H1 (cell line): ENCODE measurements around the gene ASS1. TPM values are rescaled to one million over a fixed set of nuclear protein-coding genes. Genes with fewer than 3 reads are reported as not detected.

Experiments used
- BCL11A ChIP-seq, 2 experiments: IDR thresholded peaks; one replicate each; pipeline ENCODE4 v1.6.1; 2011; ENCODE audit warnings: low read depth in 2 of 2, low read length in 2 of 2, mild to moderate bottlenecking in 2 of 2
- CBX8 ChIP-seq: fragments of 300-800, 300-1000 bp; sonication (generic); IDR thresholded peaks from 2 replicates; pipeline ENCODE4 v1.7.1; 2016; ENCODE audit warnings: low read depth, low read length, borderline replicate concordance
- EZH2 ChIP-seq: fragments of 200-600 bp; sonication (generic); IDR thresholded peaks from 2 replicates; pipeline ENCODE4 v1.7.1; 2012; ENCODE audit warnings: low read depth, mild to moderate bottlenecking, moderate library complexity, low read length, inconsistent platforms; ENCODE audit not compliant: severe bottlenecking
- GTF2F1 ChIP-seq: IDR thresholded peaks from 2 replicates; pipeline ENCODE4 v1.6.1; 2012; ENCODE audit warnings: low read depth, low read length, improper control_type of control experiment, borderline replicate concordance
- JUND ChIP-seq: IDR thresholded peaks from 2 replicates; pipeline ENCODE4 v1.6.1; 2011; ENCODE audit warnings: mild to moderate bottlenecking, improper control_type of control experiment, low read length
- RNF2 ChIP-seq: fragments of 200-900, 300-1000 bp; sonication (generic); IDR thresholded peaks from 2 replicates; pipeline ENCODE4 v1.7.1; 2016; ENCODE audit warnings: borderline replicate concordance, low read depth, mild to moderate bottlenecking, antibody characterized with exemption, low read length; ENCODE audit not compliant: poor library complexity, severe bottlenecking; ENCODE audit errors: missing control alignments
- SAP30 ChIP-seq: fragments of 300-600 bp; sonication (generic); IDR thresholded peaks from 2 replicates; pipeline ENCODE4 v1.7.1; 2012; ENCODE audit warnings: low read length, moderate library complexity, mild to moderate bottlenecking, inconsistent platforms; ENCODE audit not compliant: insufficient read depth, insufficient replicate concordance
- SUZ12 ChIP-seq: fragments of 200-600 bp; sonication (generic); IDR thresholded peaks from 2 replicates; pipeline ENCODE4 v1.6.1; 2012; ENCODE audit warnings: mild to moderate bottlenecking, inconsistent platforms, low read length, moderate library complexity, mixed read lengths
- TCF12 ChIP-seq: IDR thresholded peaks from 2 replicates; pipeline ENCODE4 v1.6.1; 2011; ENCODE audit warnings: low read depth, mild to moderate bottlenecking, low read length
- YY1 ChIP-seq: IDR thresholded peaks from 2 replicates; pipeline ENCODE4 v1.6.1; 2011; ENCODE audit warnings: low read depth, mild to moderate bottlenecking, low read length
- ZNF274 ChIP-seq: IDR thresholded peaks from 2 replicates; pipeline ENCODE4 v1.7.0; 2012; ENCODE audit warnings: low read length, borderline replicate concordance; ENCODE audit errors: extremely low read depth
- polyA plus RNA-seq, 7 experiments: library from polyadenylated mRNA; depleted of rRNA in 3 of 7; stranded (reverse) in 5 of 7; unstranded in 2 of 7; fragments of >200 nt in 5 of 7; fragments of 200-250 nt in 2 of 7; gene quantifications; 1 replicate in 5 of 7; 2 replicates in 1 of 7; 4 replicates in 1 of 7; pipeline versions ENCODE4 v1.2.1 to v1.2.3, GENCODE V29; 2011 to 2013; ENCODE audit warnings: missing spikeins in 2 of 7, mixed read lengths in 2 of 7
- total RNA-seq: library from RNA; stranded (reverse); fragmentation: NEBNext Ultra II Directional; extraction: Animal tissue kit (Norgen Biotek cat#: 25700); gene quantifications from 2 replicates; pipeline ENCODE4 v1.2.1, GENCODE V29; 2021
- TF ChIP-seq, protein P1 (sequence below): fragments of 300-600 bp; sonication (generic); IDR thresholded peaks from 2 replicates; pipeline ENCODE4 v1.7.1; 2012; ENCODE audit warnings: low read length, moderate library complexity, mild to moderate bottlenecking, inconsistent platforms; ENCODE audit not compliant: insufficient replicate concordance

ASS1 gene
- total and polyA plus RNA-seq, 2 of the 8 experiments (the other 6 are each of a cell fraction or from before 2014, with no cell fraction given) = 108 to 296 TPM

DNA sequence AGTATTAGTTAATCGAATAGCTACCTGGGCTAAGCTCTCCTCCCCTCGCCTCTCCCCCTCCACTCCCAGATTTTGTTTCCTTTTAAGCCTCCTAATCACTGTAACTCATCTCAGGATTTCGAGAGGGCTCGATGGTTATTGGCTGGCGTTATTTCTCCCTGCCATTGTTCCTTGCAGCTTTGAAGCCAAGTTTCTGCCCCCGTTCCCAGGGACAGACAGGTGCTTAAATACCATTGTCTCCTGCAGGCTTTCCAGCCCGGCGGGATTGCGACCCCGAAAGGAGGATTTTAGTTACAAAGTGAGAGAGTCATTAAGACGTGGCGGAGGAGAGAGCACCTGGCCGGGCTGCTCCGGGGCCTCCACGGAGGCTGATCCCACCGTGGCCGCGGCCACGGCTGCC is 46.2 kb downstream of the ASS1 start (continued):
- no peak for TF ChIP-seq SAP30
- no peak for TF ChIP-seq BCL11A (IDR thresholded peaks at IDR 0.05; ENCODE audit: low read depth in 2 of 2, low read length in 2 of 2)
- TF ChIP-seq JUND = no peak
- no peak for TF ChIP-seq YY1
- TF ChIP-seq RNF2 = no peak
- TF ChIP-seq ZNF274 = no peak
- TF ChIP-seq TCF12 = no peak
- no peak for TF ChIP-seq EZH2
- TF ChIP-seq, protein P1, sequence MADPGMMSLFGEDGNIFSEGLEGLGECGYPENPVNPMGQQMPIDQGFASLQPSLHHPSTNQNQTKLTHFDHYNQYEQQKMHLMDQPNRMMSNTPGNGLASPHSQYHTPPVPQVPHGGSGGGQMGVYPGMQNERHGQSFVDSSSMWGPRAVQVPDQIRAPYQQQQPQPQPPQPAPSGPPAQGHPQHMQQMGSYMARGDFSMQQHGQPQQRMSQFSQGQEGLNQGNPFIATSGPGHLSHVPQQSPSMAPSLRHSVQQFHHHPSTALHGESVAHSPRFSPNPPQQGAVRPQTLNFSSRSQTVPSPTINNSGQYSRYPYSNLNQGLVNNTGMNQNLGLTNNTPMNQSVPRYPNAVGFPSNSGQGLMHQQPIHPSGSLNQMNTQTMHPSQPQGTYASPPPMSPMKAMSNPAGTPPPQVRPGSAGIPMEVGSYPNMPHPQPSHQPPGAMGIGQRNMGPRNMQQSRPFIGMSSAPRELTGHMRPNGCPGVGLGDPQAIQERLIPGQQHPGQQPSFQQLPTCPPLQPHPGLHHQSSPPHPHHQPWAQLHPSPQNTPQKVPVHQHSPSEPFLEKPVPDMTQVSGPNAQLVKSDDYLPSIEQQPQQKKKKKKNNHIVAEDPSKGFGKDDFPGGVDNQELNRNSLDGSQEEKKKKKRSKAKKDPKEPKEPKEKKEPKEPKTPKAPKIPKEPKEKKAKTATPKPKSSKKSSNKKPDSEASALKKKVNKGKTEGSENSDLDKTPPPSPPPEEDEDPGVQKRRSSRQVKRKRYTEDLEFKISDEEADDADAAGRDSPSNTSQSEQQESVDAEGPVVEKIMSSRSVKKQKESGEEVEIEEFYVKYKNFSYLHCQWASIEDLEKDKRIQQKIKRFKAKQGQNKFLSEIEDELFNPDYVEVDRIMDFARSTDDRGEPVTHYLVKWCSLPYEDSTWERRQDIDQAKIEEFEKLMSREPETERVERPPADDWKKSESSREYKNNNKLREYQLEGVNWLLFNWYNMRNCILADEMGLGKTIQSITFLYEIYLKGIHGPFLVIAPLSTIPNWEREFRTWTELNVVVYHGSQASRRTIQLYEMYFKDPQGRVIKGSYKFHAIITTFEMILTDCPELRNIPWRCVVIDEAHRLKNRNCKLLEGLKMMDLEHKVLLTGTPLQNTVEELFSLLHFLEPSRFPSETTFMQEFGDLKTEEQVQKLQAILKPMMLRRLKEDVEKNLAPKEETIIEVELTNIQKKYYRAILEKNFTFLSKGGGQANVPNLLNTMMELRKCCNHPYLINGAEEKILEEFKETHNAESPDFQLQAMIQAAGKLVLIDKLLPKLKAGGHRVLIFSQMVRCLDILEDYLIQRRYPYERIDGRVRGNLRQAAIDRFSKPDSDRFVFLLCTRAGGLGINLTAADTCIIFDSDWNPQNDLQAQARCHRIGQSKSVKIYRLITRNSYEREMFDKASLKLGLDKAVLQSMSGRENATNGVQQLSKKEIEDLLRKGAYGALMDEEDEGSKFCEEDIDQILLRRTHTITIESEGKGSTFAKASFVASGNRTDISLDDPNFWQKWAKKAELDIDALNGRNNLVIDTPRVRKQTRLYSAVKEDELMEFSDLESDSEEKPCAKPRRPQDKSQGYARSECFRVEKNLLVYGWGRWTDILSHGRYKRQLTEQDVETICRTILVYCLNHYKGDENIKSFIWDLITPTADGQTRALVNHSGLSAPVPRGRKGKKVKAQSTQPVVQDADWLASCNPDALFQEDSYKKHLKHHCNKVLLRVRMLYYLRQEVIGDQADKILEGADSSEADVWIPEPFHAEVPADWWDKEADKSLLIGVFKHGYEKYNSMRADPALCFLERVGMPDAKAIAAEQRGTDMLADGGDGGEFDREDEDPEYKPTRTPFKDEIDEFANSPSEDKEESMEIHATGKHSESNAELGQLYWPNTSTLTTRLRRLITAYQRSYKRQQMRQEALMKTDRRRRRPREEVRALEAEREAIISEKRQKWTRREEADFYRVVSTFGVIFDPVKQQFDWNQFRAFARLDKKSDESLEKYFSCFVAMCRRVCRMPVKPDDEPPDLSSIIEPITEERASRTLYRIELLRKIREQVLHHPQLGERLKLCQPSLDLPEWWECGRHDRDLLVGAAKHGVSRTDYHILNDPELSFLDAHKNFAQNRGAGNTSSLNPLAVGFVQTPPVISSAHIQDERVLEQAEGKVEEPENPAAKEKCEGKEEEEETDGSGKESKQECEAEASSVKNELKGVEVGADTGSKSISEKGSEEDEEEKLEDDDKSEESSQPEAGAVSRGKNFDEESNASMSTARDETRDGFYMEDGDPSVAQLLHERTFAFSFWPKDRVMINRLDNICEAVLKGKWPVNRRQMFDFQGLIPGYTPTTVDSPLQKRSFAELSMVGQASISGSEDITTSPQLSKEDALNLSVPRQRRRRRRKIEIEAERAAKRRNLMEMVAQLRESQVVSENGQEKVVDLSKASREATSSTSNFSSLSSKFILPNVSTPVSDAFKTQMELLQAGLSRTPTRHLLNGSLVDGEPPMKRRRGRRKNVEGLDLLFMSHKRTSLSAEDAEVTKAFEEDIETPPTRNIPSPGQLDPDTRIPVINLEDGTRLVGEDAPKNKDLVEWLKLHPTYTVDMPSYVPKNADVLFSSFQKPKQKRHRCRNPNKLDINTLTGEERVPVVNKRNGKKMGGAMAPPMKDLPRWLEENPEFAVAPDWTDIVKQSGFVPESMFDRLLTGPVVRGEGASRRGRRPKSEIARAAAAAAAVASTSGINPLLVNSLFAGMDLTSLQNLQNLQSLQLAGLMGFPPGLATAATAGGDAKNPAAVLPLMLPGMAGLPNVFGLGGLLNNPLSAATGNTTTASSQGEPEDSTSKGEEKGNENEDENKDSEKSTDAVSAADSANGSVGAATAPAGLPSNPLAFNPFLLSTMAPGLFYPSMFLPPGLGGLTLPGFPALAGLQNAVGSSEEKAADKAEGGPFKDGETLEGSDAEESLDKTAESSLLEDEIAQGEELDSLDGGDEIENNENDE = no peak
- TF ChIP-seq GTF2F1 = no peak
- no peak for TF ChIP-seq CBX8
- no peak for TF ChIP-seq SUZ12
